Neural cell (in vitro differentiated cells): ENCODE measurements around the gene TGFA. TPM values are rescaled to one million over a fixed set of nuclear protein-coding genes. Genes with fewer than 3 reads are reported as not detected.

Experiments
- H2AFZ ChIP-seq: fragments of 200-600, 300-800 bp; sonication (generic), shearing (Covaris generic); 2 replicates; pipeline ENCODE4 v1.6.0; 2014; ENCODE audit warnings: low read depth, mild to moderate bottlenecking, antibody characterized with exemption, low read length, moderate library complexity
- H3F3A ChIP-seq: fragments of 200-600 bp; shearing (Covaris generic); 2 replicates; pipeline ENCODE4 v1.6.1; 2016; ENCODE audit warnings: mild to moderate bottlenecking, moderate library complexity, mixed read lengths, antibody characterized with exemption, low read length; ENCODE audit not compliant: insufficient read depth, poor library complexity, severe bottlenecking
- H3K27ac ChIP-seq: fragments of 200-600, 300-800 bp; sonication (generic), shearing (Covaris generic); 2 replicates; pipeline ENCODE4 v1.5.1; 2014; ENCODE audit warnings: mild to moderate bottlenecking, low read length, moderate library complexity
- H3K27me3 ChIP-seq: fragments of 300-800, 200-600 bp; sonication (generic), shearing (Covaris generic); 2 replicates; pipeline ENCODE4 v1.6.0; 2014; ENCODE audit warnings: mild to moderate bottlenecking, low read depth, low read length, moderate library complexity; ENCODE audit not compliant: insufficient read depth
- H3K36me3 ChIP-seq: fragments of 300-800, 200-600 bp; sonication (generic), shearing (Covaris generic); 2 replicates; pipeline ENCODE4 v1.5.1; 2014; ENCODE audit warnings: mild to moderate bottlenecking, antibody characterized with exemption, low read length, moderate library complexity; ENCODE audit not compliant: insufficient read depth
- H3K4me2 ChIP-seq: fragments of 300-800, 200-600 bp; sonication (generic), shearing (Covaris generic); 2 replicates; pipeline ENCODE4 v1.6.0; 2014; ENCODE audit warnings: mild to moderate bottlenecking, low read length
- H3K4me3 ChIP-seq: fragments of 300-800, 200-600 bp; sonication (generic), shearing (Covaris generic); 2 replicates; pipeline ENCODE4 v1.5.1; 2014; ENCODE audit warnings: mild to moderate bottlenecking, low read length, moderate library complexity
- H3K79me2 ChIP-seq: fragments of 200-600 bp; shearing (Covaris generic); replicated peaks from 2 replicates; pipeline ENCODE4 v1.6.0; 2014; ENCODE audit warnings: mild to moderate bottlenecking, low read length, moderate library complexity; ENCODE audit not compliant: insufficient read depth
- H3K9ac ChIP-seq: fragments of 300-800, 200-600 bp; sonication (generic), shearing (Covaris generic); 2 replicates; pipeline ENCODE4 v1.6.1; 2016; ENCODE audit warnings: mild to moderate bottlenecking, low read length, mixed read lengths
- H3K9me2 ChIP-seq: fragments of 200-600 bp; shearing (Covaris generic); 2 replicates; pipeline ENCODE4 v1.6.1; 2016; ENCODE audit warnings: mild to moderate bottlenecking, low read length, mixed read lengths; ENCODE audit not compliant: insufficient read depth
- H3K9me3 ChIP-seq: fragments of 200-600, 300-800 bp; sonication (generic), shearing (Covaris generic); 2 replicates; pipeline ENCODE4 v1.6.1; 2016; ENCODE audit warnings: mild to moderate bottlenecking, mixed run types, low read length, moderate library complexity, mixed read lengths
- H4K20me1 ChIP-seq: fragments of 200-600 bp; shearing (Covaris generic); 2 replicates; pipeline ENCODE4 v1.6.1; 2016; ENCODE audit warnings: mild to moderate bottlenecking, mixed run types; ENCODE audit not compliant: insufficient read depth
- EP300 ChIP-seq: fragments of 450-650 bp; conservative IDR thresholded peaks from 2 replicates; pipeline ENCODE4 v1.6.1; 2014; ENCODE audit warnings: antibody characterized with exemption, mild to moderate bottlenecking, moderate library complexity; ENCODE audit not compliant: poor library complexity, severe bottlenecking
- EZH2 ChIP-seq: fragments of 200-600, 300-800 bp; shearing (Covaris generic), sonication (generic); IDR thresholded peaks from 2 replicates; pipeline ENCODE4 v1.6.1; 2014; ENCODE audit warnings: antibody characterized with exemption, low read length, borderline replicate concordance, mild to moderate bottlenecking; ENCODE audit not compliant: insufficient read depth, poor library complexity, severe bottlenecking
- MXI1 ChIP-seq: fragments of 450-650 bp; conservative IDR thresholded peaks from 2 replicates; pipeline ENCODE4 v1.6.1; 2014; ENCODE audit warnings: antibody characterized with exemption, mild to moderate bottlenecking; ENCODE audit not compliant: poor library complexity, severe bottlenecking
- POLR2AphosphoS5 ChIP-seq: IDR thresholded peaks from 2 replicates; pipeline ENCODE4 v1.6.1; 2012
- RAD21 ChIP-seq: fragments of 450-650 bp; conservative IDR thresholded peaks from 2 replicates; pipeline ENCODE4 v1.6.1; 2014; ENCODE audit warnings: antibody characterized with exemption, mild to moderate bottlenecking, moderate library complexity
- SMC3 ChIP-seq: fragments of 450-650 bp; conservative IDR thresholded peaks from 2 replicates; pipeline ENCODE4 v1.6.1; 2014; ENCODE audit warnings: antibody characterized with exemption, mild to moderate bottlenecking, moderate library complexity; ENCODE audit not compliant: poor library complexity
- TAF1 ChIP-seq: IDR thresholded peaks from 2 replicates; pipeline ENCODE4 v1.6.1; 2012; ENCODE audit warnings: low read depth
- polyA plus RNA-seq: library from polyadenylated mRNA; depleted of rRNA; stranded (reverse); fragments of >200 nt; gene quantifications from 2 replicates; pipeline ENCODE4 v1.2.3, GENCODE V29; 2014
- TF ChIP-seq, protein P1 (sequence below): fragments of 450-650 bp; IDR thresholded peaks from 2 replicates; pipeline ENCODE4 v1.5.1; 2014; ENCODE audit warnings: antibody characterized with exemption, mild to moderate bottlenecking, moderate library complexity; ENCODE audit not compliant: poor library complexity, severe bottlenecking
- TF ChIP-seq, protein P2 (sequence below): IDR thresholded peaks from 2 replicates; pipeline ENCODE4 v1.6.1; 2012; ENCODE audit warnings: borderline replicate concordance

The TGFA gene
- polyA plus RNA-seq, 1 donor from 2014 or later, result 0.85 TPM

DNA sequence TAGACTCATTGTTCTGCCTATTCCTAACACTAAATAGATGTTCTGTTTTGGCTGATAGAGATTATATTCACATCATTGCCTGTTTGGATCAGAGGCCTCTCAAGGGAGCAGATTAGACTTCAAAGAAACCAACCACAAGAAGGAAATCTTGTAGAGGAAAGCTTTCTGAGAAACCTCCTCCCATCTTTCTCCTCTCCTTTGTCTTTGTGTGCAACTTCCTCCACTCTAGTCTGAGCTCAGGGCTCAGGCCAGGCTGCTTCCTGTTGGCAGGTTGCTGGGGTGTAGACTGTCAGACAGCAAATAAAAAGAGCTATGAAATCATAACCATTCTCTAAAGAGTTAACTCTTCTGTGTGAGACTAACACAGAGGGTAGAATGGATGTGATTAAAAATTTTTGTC lies 113.0 kb downstream of the TGFA start:
- Histone ChIP-seq H3K9me2 (no peaks in the 10 kb centered on the region), H3K27ac (no peak overlapping the region), H3K79me2 (no peaks in the 10 kb centered on the region), H3F3A (no peaks in the 10 kb centered on the region), H3K9me3 (no peaks in the 10 kb centered on the region), H3K27me3 (peaks cover 3% of the 10 kb centered on the region), H2AFZ (no peak overlapping the region), H3K9ac (no peak overlapping the region), H3K4me3 (no peak overlapping the region), H3K4me2 (no peak overlapping the region), H4K20me1 (no peaks in the 10 kb centered on the region), H3K36me3 (no peaks in the 10 kb centered on the region)
- TF ChIP-seq SMC3, result no peak
- no peak for TF ChIP-seq EP300
- TF ChIP-seq MXI1, result no peak
- TF ChIP-seq, protein P1, sequence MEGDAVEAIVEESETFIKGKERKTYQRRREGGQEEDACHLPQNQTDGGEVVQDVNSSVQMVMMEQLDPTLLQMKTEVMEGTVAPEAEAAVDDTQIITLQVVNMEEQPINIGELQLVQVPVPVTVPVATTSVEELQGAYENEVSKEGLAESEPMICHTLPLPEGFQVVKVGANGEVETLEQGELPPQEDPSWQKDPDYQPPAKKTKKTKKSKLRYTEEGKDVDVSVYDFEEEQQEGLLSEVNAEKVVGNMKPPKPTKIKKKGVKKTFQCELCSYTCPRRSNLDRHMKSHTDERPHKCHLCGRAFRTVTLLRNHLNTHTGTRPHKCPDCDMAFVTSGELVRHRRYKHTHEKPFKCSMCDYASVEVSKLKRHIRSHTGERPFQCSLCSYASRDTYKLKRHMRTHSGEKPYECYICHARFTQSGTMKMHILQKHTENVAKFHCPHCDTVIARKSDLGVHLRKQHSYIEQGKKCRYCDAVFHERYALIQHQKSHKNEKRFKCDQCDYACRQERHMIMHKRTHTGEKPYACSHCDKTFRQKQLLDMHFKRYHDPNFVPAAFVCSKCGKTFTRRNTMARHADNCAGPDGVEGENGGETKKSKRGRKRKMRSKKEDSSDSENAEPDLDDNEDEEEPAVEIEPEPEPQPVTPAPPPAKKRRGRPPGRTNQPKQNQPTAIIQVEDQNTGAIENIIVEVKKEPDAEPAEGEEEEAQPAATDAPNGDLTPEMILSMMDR, result no peak
- TF ChIP-seq EZH2, result no peak
- no peak for TF ChIP-seq RAD21
- no peak for TF ChIP-seq POLR2AphosphoS5
- TF ChIP-seq, protein P2, sequence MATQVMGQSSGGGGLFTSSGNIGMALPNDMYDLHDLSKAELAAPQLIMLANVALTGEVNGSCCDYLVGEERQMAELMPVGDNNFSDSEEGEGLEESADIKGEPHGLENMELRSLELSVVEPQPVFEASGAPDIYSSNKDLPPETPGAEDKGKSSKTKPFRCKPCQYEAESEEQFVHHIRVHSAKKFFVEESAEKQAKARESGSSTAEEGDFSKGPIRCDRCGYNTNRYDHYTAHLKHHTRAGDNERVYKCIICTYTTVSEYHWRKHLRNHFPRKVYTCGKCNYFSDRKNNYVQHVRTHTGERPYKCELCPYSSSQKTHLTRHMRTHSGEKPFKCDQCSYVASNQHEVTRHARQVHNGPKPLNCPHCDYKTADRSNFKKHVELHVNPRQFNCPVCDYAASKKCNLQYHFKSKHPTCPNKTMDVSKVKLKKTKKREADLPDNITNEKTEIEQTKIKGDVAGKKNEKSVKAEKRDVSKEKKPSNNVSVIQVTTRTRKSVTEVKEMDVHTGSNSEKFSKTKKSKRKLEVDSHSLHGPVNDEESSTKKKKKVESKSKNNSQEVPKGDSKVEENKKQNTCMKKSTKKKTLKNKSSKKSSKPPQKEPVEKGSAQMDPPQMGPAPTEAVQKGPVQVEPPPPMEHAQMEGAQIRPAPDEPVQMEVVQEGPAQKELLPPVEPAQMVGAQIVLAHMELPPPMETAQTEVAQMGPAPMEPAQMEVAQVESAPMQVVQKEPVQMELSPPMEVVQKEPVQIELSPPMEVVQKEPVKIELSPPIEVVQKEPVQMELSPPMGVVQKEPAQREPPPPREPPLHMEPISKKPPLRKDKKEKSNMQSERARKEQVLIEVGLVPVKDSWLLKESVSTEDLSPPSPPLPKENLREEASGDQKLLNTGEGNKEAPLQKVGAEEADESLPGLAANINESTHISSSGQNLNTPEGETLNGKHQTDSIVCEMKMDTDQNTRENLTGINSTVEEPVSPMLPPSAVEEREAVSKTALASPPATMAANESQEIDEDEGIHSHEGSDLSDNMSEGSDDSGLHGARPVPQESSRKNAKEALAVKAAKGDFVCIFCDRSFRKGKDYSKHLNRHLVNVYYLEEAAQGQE, result no peak
- no peak for TF ChIP-seq TAF1

DNA sequence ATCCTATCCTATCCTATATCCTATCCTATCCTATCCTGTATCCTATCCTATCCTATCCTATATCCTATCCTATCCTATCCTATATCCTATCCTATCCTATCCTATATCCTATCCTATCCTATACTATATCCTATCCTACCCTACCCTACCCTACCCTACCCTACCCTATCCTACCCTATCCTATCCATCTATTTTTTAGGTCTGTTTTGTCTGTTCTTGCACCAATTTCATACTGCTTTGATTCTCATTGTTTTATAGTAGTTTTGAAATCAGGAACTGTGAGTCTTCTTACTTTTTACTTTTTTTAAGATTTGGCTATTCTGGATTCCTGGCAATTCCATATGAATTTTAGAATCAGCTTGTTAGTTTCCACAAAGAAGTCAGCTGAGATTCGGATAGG lies 118.5 kb downstream of the TGFA start:
- TF ChIP-seq, protein P1, result no peak
- TF ChIP-seq TAF1, result no peak
- no peak for TF ChIP-seq EP300
- no peak for TF ChIP-seq SMC3
- no peak for TF ChIP-seq EZH2
- TF ChIP-seq, protein P2, result no peak
- no peak for TF ChIP-seq POLR2AphosphoS5
- no peak for TF ChIP-seq RAD21
- TF ChIP-seq MXI1, result no peak
- Histone ChIP-seq H3K9me3 (no peaks in the 10 kb centered on the region), H4K20me1 (no peaks in the 10 kb centered on the region), H3K36me3 (no peaks in the 10 kb centered on the region), H2AFZ (no peak overlapping the region), H3K4me3 (no peak overlapping the region), H3K9me2 (no peaks in the 10 kb centered on the region), H3K4me2 (no peak overlapping the region), H3K79me2 (no peaks in the 10 kb centered on the region), H3K27ac (no peak overlapping the region), H3K27me3 (peaks cover 5% of the 10 kb centered on the region), H3K9ac (no peak overlapping the region), H3F3A (no peaks in the 10 kb centered on the region)
